IMR-90 (cell line): Measurements from ENCODE around the gene TMEM101.

Source experiments
- BHLHE40 ChIP-seq: fragments of 150-350 bp; IDR thresholded peaks from 2 replicates; pipeline ENCODE4 v1.6.1; 2016; ENCODE audit warnings: mild to moderate bottlenecking, low read depth, low read length
- CEBPB ChIP-seq: IDR thresholded peaks from 2 replicates; pipeline ENCODE4 v1.6.1; 2012; ENCODE audit warnings: low read depth, low read length, improper control_type of control experiment
- MAFK ChIP-seq: IDR thresholded peaks from 2 replicates; pipeline ENCODE4 v1.6.1; 2012; ENCODE audit warnings: low read depth, low read length, improper control_type of control experiment
- MAZ ChIP-seq: IDR thresholded peaks from 2 replicates; pipeline ENCODE4 v1.6.1; 2012; ENCODE audit warnings: low read depth, mild to moderate bottlenecking, low read length, improper control_type of control experiment, moderate library complexity, borderline replicate concordance
- MXI1 ChIP-seq: IDR thresholded peaks from 2 replicates; pipeline ENCODE4 v1.6.1; 2012; ENCODE audit warnings: low read depth, mild to moderate bottlenecking, low read length, moderate library complexity, borderline replicate concordance
- NFE2L2 ChIP-seq: fragments of 150-350 bp; IDR thresholded peaks from 2 replicates; pipeline ENCODE4 v1.6.1; 2016; ENCODE audit warnings: low read depth, mild to moderate bottlenecking, low read length
- POLR2A ChIP-seq: IDR thresholded peaks from 2 replicates; pipeline ENCODE4 v1.6.1; 2012; ENCODE audit warnings: mild to moderate bottlenecking, low read depth, low read length
- RAD21 ChIP-seq: IDR thresholded peaks from 2 replicates; pipeline ENCODE4 v1.6.1; 2012; ENCODE audit warnings: low read length, improper control_type of control experiment
- USF2 ChIP-seq: fragments of 150-350 bp; IDR thresholded peaks from 2 replicates; pipeline ENCODE4 v1.6.1; 2017; ENCODE audit warnings: mild to moderate bottlenecking, antibody characterized with exemption, low read length, low read depth
- TF ChIP-seq, protein P1 (sequence below): conservative IDR thresholded peaks from 2 replicates; pipeline ENCODE4 v1.5.1; 2012; ENCODE audit warnings: mild to moderate bottlenecking, low read depth, low read length, improper control_type of control experiment

DNA sequence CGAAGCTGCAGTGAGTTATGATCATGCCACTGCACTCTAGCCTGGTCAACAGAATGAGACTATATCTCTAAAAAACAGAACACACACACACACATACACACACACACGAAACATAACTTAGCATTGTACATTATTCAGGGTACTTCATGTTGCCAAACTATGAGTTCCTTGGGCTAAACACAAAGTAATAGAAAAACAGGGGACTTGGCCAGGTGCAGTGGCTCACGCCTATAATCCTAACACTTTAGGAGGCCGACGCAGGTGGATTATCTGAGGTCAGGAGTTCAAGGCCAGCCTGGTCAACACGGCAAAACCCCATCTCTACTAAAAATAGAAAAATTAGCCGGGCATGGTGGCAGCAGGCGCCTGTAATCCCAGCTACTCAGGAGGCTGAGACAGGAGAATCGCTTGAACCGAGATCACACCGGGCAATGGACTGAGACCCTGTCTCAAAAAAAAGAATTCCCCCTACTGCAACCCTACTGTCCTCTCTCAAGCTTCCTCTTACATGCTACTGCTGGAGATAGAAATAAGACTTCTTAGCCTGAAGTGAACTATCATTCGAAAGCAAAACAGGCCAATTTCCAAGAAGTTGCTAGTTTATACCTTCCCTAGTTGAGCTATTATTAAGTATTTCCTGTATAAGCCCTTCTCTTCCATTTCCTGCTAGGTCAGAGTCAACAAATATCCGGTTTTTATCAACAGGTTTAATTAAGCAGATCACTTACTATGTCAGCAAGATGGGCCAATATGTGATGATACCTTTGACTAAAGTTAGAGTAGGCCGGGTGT lies 44.5 kb upstream of the TMEM101 start:
- TF ChIP-seq, protein P1, sequence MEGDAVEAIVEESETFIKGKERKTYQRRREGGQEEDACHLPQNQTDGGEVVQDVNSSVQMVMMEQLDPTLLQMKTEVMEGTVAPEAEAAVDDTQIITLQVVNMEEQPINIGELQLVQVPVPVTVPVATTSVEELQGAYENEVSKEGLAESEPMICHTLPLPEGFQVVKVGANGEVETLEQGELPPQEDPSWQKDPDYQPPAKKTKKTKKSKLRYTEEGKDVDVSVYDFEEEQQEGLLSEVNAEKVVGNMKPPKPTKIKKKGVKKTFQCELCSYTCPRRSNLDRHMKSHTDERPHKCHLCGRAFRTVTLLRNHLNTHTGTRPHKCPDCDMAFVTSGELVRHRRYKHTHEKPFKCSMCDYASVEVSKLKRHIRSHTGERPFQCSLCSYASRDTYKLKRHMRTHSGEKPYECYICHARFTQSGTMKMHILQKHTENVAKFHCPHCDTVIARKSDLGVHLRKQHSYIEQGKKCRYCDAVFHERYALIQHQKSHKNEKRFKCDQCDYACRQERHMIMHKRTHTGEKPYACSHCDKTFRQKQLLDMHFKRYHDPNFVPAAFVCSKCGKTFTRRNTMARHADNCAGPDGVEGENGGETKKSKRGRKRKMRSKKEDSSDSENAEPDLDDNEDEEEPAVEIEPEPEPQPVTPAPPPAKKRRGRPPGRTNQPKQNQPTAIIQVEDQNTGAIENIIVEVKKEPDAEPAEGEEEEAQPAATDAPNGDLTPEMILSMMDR = no peak
- TF ChIP-seq BHLHE40 (no peak), MXI1 (no peak), USF2 (no peak), RAD21 (no peak), CEBPB (no peak), POLR2A (no peak), MAZ (no peak), NFE2L2 (no peak), MAFK (no peak)
